ENCODE data around the gene SLCO4A1. TPM values are rescaled to one million over a fixed set of nuclear protein-coding genes. Genes with fewer than 3 reads are reported as not detected.

Gene SLCO4A1
- total RNA-seq, 1 donor from 2014 or later: 63.3 TPM

- peak overlapping the region; percentile 59 for H3K4me3 ChIP-seq
- H3K4me1 ChIP-seq: peaks cover 12% of the 10 kb centered on the region
- intact Hi-C loops (cut with DNase I): no loop called here
- no peaks in the 10 kb centered on the region for H3K9me3 ChIP-seq
- H3K36me3 ChIP-seq: no peaks in the 10 kb centered on the region
- TF ChIP-seq CTCF (IDR thresholded peaks at IDR 0.05): no peak
- no peak for ATAC-seq
- no peak overlapping the region for H3K27ac ChIP-seq
- H3K27me3 ChIP-seq: peaks cover 30% of the 10 kb centered on the region
- DNase-seq: no peak
These were observed 1.3 kb downstream of the SLCO4A1 start for GRCh38 chr20:62643521-62644043.

DNA sequence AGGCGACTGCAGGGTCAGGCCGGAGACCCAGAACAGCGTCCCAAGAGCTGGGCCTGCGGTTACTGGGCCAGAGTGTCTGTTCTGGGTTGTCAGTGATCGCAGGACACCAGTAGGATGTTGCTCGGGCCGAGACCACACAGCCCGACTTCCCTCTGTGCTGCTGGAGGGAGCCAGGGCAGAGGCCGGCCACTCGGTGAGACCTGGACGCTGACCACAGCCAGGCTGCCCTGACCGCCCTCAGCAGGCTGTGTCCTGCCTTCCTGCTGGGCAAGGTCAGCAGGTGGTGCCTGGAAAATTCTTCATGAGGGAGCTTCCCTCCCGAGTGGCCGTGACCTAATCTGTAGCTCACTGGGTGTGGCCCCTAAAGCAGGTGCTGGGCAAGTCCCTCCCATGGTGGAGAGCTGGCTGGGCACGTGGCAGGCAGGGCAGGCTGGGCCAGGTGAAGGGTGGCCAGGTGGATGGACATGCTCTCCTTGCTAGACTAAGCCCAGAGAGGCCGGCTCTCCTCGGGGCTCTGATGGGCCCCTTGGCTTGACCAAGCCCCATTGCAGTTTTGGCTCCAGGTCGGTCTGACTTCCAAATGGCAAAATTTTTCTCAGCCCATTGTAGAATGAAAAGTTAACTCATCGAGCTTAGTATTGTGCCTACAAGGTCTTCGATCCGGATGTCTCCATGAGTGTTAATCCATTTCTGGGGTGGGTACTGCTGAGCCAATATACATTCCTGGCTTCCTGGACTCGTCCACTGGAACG is 1.9 kb downstream of the SLCO4A1 start:
- no peak for DNase-seq
- intact Hi-C loops (cut with DNase I): no loop called here
- H3K36me3 ChIP-seq: no peaks in the 10 kb centered on the region
- TF ChIP-seq CTCF (IDR thresholded peaks at IDR 0.05): no peak
- no peaks in the 10 kb centered on the region for H3K9me3 ChIP-seq
- H3K4me1 ChIP-seq: peaks cover 12% of the 10 kb centered on the region
- H3K4me3 ChIP-seq: peak overlapping the region; percentile 59
- no peak for ATAC-seq
- H3K27ac ChIP-seq: no peak overlapping the region
- peaks cover 27% of the 10 kb centered on the region for H3K27me3 ChIP-seq

- DNase-seq: no peak
- no peak overlapping the region for H3K27ac ChIP-seq
These were observed 2.6 kb downstream of the SLCO4A1 start for GRCh38 chr20:62644802-62645496.

GRCh38 chr20:62645613-62646012 is 3.3 kb downstream of the SLCO4A1 start:
- TF ChIP-seq CTCF (IDR thresholded peaks at IDR 0.05): no peak
- no peak for DNase-seq
- Histone ChIP-seq H3K9me3 (no peaks in the 10 kb centered on the region), H3K27me3 (peaks cover 27% of the 10 kb centered on the region), H3K4me3 (no peak overlapping the region), H3K4me1 (peaks cover 12% of the 10 kb centered on the region), H3K27ac (no peak overlapping the region), H3K36me3 (no peaks in the 10 kb centered on the region)
- no peak for ATAC-seq
- intact Hi-C loops (cut with DNase I): no loop called here

More at GRCh38 chr20:62644802-62645496, 2.6 kb downstream of the SLCO4A1 start:
- no peak for TF ChIP-seq CTCF (IDR thresholded peaks at IDR 0.05)
- H3K36me3 ChIP-seq: no peaks in the 10 kb centered on the region
- intact Hi-C loops (cut with DNase I): no loop called here
- peaks cover 12% of the 10 kb centered on the region for H3K4me1 ChIP-seq
- peak overlapping the region; percentile 59 for H3K4me3 ChIP-seq
- ATAC-seq: peak; percentile 3
- peaks cover 27% of the 10 kb centered on the region for H3K27me3 ChIP-seq
- no peaks in the 10 kb centered on the region for H3K9me3 ChIP-seq

DNA sequence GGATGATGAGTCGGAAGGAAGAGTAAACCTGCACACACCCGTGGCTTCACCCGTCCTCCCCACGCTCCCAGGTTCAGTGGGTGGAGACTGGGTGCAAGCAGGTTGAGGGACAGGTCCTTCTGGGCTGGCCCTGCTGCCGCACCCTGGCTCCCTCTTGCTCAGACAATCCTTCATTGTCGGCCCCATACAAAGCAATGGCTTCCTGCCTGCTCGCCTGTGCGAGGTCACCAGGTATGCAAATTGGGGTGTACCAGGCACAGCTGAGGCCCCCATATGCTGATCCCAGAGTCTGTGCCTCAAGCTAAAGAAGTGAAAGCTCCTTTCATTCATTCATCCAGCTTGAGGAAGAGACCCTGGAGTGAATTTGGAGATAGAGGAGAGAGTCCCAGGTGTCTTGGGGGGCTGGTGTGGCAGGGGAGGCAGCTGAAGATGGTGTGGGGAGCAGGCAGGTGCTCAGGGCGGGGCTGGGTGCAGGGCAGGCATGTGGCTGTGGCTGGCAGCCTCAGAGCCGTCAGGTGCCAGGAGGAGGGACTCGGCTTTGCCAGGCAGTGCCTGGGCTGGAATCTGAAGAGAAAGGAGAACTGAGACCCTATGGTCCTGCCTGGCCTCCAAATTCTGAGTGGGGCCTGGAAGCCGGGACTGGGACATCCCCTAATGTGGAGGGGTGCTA is 4.7 kb downstream of the SLCO4A1 start:
- peaks cover 22% of the 10 kb centered on the region for H3K4me1 ChIP-seq
- H3K4me3 ChIP-seq: no peak overlapping the region
- DNase-seq (no peak), ATAC-seq (no peak)
- H3K36me3 ChIP-seq: no peaks in the 10 kb centered on the region
- intact Hi-C loops (cut with DNase I): no loop called here
- no peak overlapping the region for H3K27ac ChIP-seq
- peaks cover 14% of the 10 kb centered on the region for H3K27me3 ChIP-seq
- no peak for TF ChIP-seq CTCF (IDR thresholded peaks at IDR 0.05)
- no peaks in the 10 kb centered on the region for H3K9me3 ChIP-seq

Measured in upper lobe of right lung (tissue), 1 donor.